WERI-Rb-1 (cell line): ENCODE results near the gene EML5.

ENCODE experiments used
- DNase-seq: peaks from one replicate; pipeline ENCODE4 v3.0.0-alpha.2; 2020
- H3K27ac ChIP-seq: fragments of 250-450 bp; sonication (Bioruptor Pico); 2 replicates; pipeline ENCODE4 v1.5.1; 2020; ENCODE audit warnings: mild to moderate bottlenecking, moderate library complexity
- H3K27me3 ChIP-seq: fragments of 250-450 bp; sonication (Bioruptor Pico); 2 replicates; pipeline ENCODE4 v1.5.1; 2021; ENCODE audit warnings: mild to moderate bottlenecking, low read depth, moderate library complexity; ENCODE audit not compliant: insufficient read depth, severe bottlenecking
- H3K36me3 ChIP-seq: fragments of 250-450 bp; sonication (Bioruptor Pico); 2 replicates; pipeline ENCODE4 v1.5.1; 2020; ENCODE audit warnings: mild to moderate bottlenecking, moderate library complexity
- H3K4me3 ChIP-seq: 2 replicates; pipeline ENCODE4 v1.5.1; 2011; ENCODE audit warnings: low read depth, mild to moderate bottlenecking, control low read depth, low read length
- H3K9me3 ChIP-seq: fragments of 250-450 bp; sonication (Bioruptor Pico); 2 replicates; pipeline ENCODE4 v1.5.1; 2021; ENCODE audit warnings: mild to moderate bottlenecking, moderate library complexity; ENCODE audit not compliant: severe bottlenecking
- TF ChIP-seq, protein P1 (sequence below): IDR thresholded peaks from 2 replicates; pipeline ENCODE4 v1.5.1; 2011; ENCODE audit warnings: low read depth, mild to moderate bottlenecking, control low read depth, inconsistent platforms, low read length

Gene EML5

DNA sequence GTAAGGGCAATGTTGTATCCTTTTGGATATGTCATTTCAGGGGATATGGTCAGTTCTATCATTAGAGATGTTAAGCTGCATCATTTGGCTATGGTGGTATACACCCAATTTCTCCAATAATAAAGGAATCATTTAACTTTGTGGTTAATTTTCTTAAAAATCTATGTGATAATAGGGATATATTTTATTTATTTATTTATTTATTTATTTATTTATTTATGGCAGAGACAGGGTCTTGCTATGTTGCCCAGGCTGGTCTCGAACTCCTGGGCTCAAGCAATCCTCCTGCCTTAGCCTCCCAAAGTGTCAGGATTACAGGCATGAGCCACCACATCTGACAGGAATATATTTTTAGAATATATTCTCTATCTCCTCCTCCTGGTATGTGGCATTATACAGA lies 85.7 kb downstream of the EML5 start:
- Histone ChIP-seq H3K27me3 (no peaks in the 10 kb centered on the region), H3K27ac (no peak overlapping the region), H3K36me3 (peaks cover 24% of the 10 kb centered on the region), H3K9me3 (no peaks in the 10 kb centered on the region), H3K4me3 (no peak overlapping the region)
- TF ChIP-seq, protein P1, sequence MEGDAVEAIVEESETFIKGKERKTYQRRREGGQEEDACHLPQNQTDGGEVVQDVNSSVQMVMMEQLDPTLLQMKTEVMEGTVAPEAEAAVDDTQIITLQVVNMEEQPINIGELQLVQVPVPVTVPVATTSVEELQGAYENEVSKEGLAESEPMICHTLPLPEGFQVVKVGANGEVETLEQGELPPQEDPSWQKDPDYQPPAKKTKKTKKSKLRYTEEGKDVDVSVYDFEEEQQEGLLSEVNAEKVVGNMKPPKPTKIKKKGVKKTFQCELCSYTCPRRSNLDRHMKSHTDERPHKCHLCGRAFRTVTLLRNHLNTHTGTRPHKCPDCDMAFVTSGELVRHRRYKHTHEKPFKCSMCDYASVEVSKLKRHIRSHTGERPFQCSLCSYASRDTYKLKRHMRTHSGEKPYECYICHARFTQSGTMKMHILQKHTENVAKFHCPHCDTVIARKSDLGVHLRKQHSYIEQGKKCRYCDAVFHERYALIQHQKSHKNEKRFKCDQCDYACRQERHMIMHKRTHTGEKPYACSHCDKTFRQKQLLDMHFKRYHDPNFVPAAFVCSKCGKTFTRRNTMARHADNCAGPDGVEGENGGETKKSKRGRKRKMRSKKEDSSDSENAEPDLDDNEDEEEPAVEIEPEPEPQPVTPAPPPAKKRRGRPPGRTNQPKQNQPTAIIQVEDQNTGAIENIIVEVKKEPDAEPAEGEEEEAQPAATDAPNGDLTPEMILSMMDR: no peak
- DNase-seq: no peak

DNA sequence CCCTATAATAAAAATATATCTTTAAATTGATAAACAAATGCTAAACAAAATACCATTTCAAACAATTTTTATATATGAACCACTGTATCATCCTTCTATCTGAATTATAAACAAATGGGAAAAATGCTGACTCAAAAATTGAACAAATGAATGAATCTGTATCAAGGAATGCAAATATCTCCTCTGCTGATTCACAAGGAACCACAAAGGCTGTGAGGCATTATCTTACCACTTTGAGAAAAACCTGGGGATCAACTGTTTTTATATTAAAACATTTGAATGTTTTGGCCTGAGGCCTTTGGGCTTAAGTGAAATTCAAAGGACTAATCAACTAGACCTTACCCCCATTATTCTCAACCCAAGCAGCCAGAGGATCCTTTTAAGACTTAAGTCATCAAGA lies 86.3 kb downstream of the EML5 start:
- Histone ChIP-seq H3K36me3 (peaks cover 22% of the 10 kb centered on the region), H3K27me3 (no peaks in the 10 kb centered on the region), H3K9me3 (no peaks in the 10 kb centered on the region), H3K27ac (no peak overlapping the region), H3K4me3 (no peak overlapping the region)
- DNase-seq: no peak
- TF ChIP-seq, protein P1: no peak

DNA sequence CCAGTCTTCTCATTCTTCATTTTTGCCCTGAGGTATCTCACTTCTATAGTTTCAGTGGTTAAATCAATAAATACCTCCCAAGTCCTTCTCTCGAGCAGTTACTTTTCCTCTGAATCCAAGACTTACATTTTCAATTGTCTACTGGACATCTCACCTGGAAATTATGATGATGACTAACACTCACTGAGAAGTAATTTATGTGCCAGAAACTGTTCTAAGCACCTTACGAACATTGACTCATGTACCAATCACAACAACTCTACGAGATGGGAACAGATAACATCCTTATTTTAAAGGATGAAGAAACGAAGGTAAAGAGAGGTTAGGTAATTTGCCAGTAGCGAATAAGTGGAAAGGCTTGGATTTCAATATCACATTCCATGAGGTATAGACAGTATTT lies 94.1 kb downstream of the EML5 start:
- no peak overlapping the region for H3K4me3 ChIP-seq
- peaks cover 6% of the 10 kb centered on the region for H3K36me3 ChIP-seq
- no peaks in the 10 kb centered on the region for H3K9me3 ChIP-seq
- no peaks in the 10 kb centered on the region for H3K27me3 ChIP-seq
- DNase-seq: no peak
- TF ChIP-seq, protein P1: no peak
- H3K27ac ChIP-seq: no peak overlapping the region

DNA sequence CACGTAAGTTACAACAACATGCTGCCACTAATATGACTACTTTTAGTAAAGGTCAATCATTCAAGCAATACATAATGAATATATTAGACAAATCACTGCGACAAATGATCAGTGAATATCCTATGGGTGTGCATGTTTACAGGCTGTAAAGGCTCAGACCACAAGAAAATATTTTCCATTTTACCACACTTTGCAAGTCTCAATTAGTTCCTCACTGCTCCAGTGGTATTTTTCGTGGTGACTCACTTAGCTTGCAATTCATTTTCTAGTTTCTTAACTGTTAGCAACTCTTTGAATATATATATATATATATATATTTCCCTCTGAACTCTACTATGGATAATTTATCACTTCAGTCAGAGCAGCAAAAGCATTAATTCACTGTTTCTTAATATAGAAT lies 96.9 kb downstream of the EML5 start:
- no peaks in the 10 kb centered on the region for H3K9me3 ChIP-seq
- H3K27ac ChIP-seq: no peak overlapping the region
- no peak overlapping the region for H3K4me3 ChIP-seq
- TF ChIP-seq, protein P1: no peak
- H3K36me3 ChIP-seq: peaks cover 16% of the 10 kb centered on the region
- H3K27me3 ChIP-seq: no peaks in the 10 kb centered on the region
- DNase-seq: no peak

DNA sequence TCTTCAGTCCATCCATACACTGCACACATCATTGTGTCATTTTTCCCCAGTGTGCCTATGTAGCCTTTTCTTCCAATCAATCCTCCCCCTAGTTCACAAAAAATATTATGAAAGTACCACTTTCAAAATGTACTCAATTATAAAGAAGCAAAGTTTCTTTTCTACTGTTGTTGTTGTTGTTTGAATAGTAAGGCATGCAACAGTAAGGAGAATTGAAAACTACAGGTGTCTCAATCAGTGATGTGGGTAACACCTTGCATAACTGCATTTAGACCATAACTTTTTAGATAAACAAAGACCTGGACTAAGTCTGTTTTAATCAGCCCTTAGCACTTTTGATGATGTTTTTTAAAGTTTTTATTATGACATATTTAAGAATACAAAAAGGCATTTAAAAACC lies 104.4 kb downstream of the EML5 start:
- no peak overlapping the region for H3K4me3 ChIP-seq
- DNase-seq: no peak
- TF ChIP-seq, protein P1: no peak

DNA sequence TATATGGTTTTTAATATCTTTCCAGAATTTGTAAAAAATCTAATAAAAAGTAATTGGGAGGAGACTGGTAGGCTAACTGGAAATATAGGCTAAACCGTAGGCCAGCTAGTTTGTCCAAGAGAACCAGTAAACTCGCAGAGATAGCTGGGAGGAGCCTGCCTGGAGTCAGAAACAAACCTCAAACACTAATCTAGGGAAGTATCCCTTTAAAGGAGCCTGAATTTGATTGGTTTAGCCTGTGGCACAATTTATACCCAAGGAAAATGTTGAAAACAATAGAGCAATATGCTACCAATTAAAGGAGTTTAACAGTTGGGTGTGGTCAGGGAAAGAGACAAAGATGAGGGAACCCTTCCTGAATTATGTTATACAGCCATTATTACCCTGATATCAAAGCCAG lies 109.6 kb downstream of the EML5 start:
- Histone ChIP-seq H3K27ac (no peak overlapping the region), H3K36me3 (peaks cover 30% of the 10 kb centered on the region), H3K9me3 (no peaks in the 10 kb centered on the region), H3K27me3 (no peaks in the 10 kb centered on the region), H3K4me3 (no peak overlapping the region)
- no peak for DNase-seq
- TF ChIP-seq, protein P1: no peak

More for the DNA sequence above, 104.4 kb downstream of the EML5 start:
- peaks cover 26% of the 10 kb centered on the region for H3K36me3 ChIP-seq
- no peaks in the 10 kb centered on the region for H3K27me3 ChIP-seq
- H3K27ac ChIP-seq: no peak overlapping the region
- H3K9me3 ChIP-seq: no peaks in the 10 kb centered on the region
